Measurements from ENCODE around the gene ZNF584. TPM values are rescaled to one million over a fixed set of nuclear protein-coding genes. Genes with fewer than 3 reads are reported as not detected.
A peak's percentile ranks its signal among the peaks of the same experiment; 100 is the strongest.

ZNF584 gene
- total RNA-seq, 2 donors from 2014 or later, result 8.4 to 18.5 TPM

DNA sequence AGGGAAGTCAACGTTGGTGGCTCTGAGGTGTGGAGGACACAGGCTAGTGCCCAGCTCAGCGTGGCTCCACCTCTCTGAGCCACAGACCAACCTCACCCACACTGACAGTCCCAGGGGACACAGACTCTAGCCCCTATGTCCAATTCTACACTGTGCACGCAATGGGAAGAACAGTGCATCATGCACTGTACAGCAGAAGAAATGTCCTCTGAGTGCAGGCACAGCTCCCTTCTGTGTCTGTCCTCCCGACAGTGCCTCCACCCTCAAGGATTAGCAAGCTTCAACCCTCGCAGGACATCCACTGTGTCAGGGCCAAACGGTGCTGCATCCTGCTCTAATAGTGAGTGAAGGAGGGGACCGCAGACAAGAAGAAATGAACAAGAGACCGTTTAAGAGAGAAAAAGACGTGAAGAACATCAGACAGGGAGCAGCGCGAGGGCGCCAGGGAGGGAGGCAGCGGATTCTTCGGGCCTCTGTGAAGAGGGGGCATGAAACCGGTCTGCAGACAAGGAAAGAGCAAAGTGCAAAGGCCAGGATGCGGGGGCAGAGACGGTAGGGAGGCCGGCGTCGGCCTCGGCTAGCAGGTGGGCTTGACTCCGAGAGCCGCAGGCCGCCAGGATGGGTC, 28.3 kb upstream of the ZNF584 start:
- Mint-ChIP-seq H3K27ac (peak overlapping the region; percentile 83 to 95), H3K4me1 (ENCODE audit: low read depth in 2 of 2) (peaks cover 14 to 17% of the 10 kb centered on the region in 2 donors), H3K4me3 (peak overlapping the region; percentile 91), H3K27me3 (no peaks in the 10 kb centered on the region), H3K36me3 (no peaks in the 10 kb centered on the region), H3K9me3 (no peaks in the 10 kb centered on the region)
- ATAC-seq (no peak), DNase-seq (ENCODE audit: low spot score) (no peak)

DNA sequence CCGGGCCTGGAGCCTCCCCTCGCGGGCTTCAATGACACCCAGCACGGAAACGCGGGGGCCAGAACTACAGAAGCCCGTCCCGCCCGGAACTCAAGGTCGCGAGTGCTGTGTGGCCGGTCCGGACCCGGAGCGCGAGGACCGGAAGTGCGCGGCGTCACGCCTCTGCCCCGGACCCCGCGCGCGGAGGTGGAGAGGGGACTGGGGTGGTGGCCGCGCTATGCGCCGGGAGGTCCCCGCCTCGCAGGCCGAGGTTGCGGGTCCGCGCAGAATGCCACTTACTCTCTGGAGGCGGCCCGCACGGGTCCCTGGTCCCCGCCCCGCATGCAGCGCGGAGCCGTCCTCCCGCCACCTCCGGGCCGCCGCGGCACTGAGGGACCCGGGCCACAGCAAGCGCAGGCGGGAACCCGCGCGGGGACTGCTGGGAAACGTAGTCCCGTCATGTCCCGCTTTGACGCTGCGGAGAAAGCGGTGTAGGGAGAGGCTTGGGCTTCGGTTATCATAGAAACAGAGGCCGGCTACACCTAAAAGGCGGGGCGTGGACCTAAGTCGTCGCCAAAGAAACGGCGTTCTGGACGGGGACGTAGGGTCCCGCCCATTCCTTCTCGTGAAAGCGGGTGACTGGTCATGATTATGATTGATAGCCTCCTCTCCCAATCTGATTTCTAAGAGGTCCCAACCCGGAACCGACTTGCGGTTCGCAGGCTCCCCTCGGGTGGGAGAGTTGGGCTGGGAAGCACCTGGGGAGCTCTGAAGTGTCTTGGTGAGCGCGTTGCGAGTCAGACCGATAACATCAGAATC, 27.6 kb upstream of the ZNF584 start, which contains the start of gene ZNF837:
Gene ZNF837 (minus strand): TSS at position 369 of the 798 bp plus-strand sequence. CDS start 11,698 bp downstream, outside the sequence.
- peak within 1 kb of the TSS; percentile 83 to 95 for H3K27ac Mint-ChIP-seq
- H3K36me3 Mint-ChIP-seq, result no peaks in the 10 kb centered on the region
- H3K4me3 Mint-ChIP-seq, result peak within 1 kb of the TSS; percentile 91
- H3K9me3 Mint-ChIP-seq, result no peaks in the 10 kb centered on the region
- DNase-seq (ENCODE audit: low spot score), result peak; percentile 99
- peak; percentile 92 to 94 for ATAC-seq
- peaks cover 17 to 18% of the 10 kb centered on the region in 2 donors for H3K4me1 Mint-ChIP-seq (ENCODE audit: low read depth in 2 of 2)
- H3K27me3 Mint-ChIP-seq, result no peaks in the 10 kb centered on the region

GRCh38 chr19:58381460-58382212, 26.8 kb upstream of the ZNF584 start:
- Mint-ChIP-seq H3K4me1 (ENCODE audit: low read depth in 2 of 2) (peaks cover 17 to 18% of the 10 kb centered on the region in 2 donors), H3K4me3 (peak overlapping the region; percentile 91), H3K27me3 (no peaks in the 10 kb centered on the region), H3K9me3 (no peaks in the 10 kb centered on the region), H3K27ac (peak overlapping the region; percentile 83 to 95), H3K36me3 (no peaks in the 10 kb centered on the region)
- no peak for DNase-seq (ENCODE audit: low spot score)
- no peak for ATAC-seq

- peaks cover 26 to 30% of the 10 kb centered on the region in 2 donors for H3K4me1 Mint-ChIP-seq (ENCODE audit: low read depth in 2 of 2)
- H3K27me3 Mint-ChIP-seq, result no peaks in the 10 kb centered on the region
- no peak for DNase-seq (ENCODE audit: low spot score)
- H3K36me3 Mint-ChIP-seq, result peaks cover 4% of the 10 kb centered on the region
- no peak overlapping the region for H3K4me3 Mint-ChIP-seq
- no peaks in the 10 kb centered on the region for H3K9me3 Mint-ChIP-seq
- ATAC-seq, result no peak
- peak overlapping the region; percentile 67 to 95 for H3K27ac Mint-ChIP-seq
Measured at GRCh38 chr19:58382997-58383603, 25.3 kb upstream of the ZNF584 start.

DNA sequence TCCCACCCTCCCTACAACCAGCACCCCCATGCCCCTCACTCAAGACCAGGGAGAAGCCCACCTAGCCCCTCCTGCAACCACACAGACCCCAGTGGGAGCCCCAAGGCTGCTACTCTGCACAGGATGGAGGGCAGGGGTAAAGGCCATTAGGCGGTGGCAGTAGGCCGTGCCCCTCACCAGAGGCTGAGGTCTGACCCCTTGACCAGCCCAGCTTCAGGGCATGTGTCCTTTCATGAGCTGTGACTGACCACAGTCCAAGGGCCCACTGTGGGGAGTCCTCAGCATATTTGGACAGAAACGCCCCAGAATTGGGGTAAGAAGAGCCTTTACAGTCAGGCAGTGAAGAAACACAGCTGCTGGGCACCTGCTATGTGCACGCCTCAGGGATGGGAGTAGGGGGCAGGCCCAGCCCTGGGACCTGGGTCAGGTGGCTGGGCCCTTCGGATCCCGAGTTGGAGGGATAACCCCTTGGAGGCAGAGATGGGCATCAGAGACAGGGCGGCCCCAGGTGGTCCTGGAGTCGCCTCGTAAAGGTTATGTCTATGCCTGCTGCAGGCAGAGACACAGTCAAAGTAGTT, 23.0 kb upstream of the ZNF584 start:
- DNase-seq (ENCODE audit: low spot score), result no peak
- Mint-ChIP-seq H3K27me3 (no peaks in the 10 kb centered on the region), H3K36me3 (peaks cover 14% of the 10 kb centered on the region), H3K4me1 (ENCODE audit: low read depth in 2 of 2) (peaks cover 21 to 29% of the 10 kb centered on the region in 2 donors), H3K9me3 (no peaks in the 10 kb centered on the region), H3K27ac (peak overlapping the region; percentile 93 to 95), H3K4me3 (peak overlapping the region; percentile 90)
- no peak for ATAC-seq

DNA sequence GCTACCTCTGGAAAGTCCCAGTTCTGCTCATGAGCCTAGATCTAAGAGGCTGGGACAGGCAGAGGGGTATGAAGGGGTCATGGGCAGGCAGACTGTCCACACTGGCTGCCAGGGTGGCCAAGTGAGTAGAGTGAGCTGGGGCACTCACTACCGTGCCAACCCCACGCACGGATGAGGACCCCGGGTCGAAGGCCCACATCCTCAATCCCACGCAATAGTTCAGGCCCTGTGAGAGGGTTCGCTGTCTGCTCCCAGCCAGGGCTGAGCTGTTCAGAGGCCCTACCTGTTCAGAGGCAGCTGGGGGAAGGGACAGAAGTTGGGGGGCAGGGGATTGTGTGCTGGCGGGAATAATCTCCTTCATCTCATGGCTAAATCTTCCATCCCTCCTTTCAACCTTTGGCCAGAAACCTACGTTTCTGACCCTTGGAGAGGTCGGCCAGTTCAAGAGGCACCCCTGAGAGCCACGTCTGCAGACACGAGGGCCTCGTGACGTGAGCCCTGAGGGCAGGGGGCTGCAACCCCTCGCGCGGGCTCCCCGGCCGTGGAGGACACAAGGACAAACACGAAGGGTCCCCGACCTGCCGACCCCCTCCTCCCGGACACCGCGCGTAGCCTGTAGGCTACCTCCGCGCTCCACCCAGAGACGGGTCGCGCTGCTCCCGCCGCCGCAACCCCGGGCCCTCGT, 22.4 kb upstream of the ZNF584 start:
- H3K27ac Mint-ChIP-seq, result peak overlapping the region; percentile 93 to 95
- peaks cover 25 to 32% of the 10 kb centered on the region in 2 donors for H3K4me1 Mint-ChIP-seq (ENCODE audit: low read depth in 2 of 2)
- no peaks in the 10 kb centered on the region for H3K9me3 Mint-ChIP-seq
- H3K4me3 Mint-ChIP-seq, result peak overlapping the region; percentile 90
- DNase-seq (ENCODE audit: low spot score) (no peak), ATAC-seq (peak; percentile 0 to 12)
- peaks cover 14% of the 10 kb centered on the region for H3K36me3 Mint-ChIP-seq
- no peaks in the 10 kb centered on the region for H3K27me3 Mint-ChIP-seq

DNA sequence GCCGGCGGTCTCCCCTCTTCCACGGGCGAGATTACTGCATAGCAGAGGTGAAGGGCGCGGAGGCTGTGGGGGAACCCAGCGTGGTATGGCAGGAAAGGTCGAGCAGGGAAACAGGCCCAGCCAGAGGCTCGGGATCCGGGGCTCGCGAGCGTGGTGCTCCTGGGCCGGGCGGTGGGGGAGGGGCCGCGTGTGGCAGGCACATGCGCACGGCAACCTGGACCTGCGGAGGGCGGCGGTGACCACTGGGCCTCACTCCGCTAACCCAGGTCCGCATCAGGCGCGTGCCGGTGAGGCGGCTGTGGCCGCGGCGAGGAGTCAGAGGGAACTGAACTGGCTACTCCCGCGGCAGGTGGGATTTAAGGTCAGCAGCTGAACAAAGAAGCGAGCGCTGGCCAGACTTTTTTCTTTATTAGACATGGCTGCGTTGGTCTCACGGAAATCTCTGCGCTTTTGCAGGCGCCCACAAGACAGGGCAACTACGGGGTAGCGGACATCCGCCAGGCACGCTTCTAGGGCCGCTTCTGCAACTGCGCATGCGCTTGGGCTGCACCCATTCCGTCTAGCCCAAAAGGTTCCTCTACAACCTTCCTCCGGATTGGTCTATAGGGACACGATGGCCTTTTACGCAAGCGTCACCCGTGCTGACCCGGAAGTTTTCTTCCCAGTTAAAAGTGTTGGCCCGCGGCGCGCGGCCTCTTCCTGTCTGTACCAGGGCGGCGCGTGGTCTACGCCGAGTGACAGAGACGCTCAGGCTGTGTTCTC, 21.7 kb upstream of the ZNF584 start, which contains the start of gene RPS5:
Gene RPS5 (plus strand): TSS at position 694 of the 762 bp plus-strand sequence. CDS start 869 bp downstream, outside the sequence.
- Mint-ChIP-seq H3K27ac (peak within 1 kb of the TSS; percentile 93 to 95), H3K36me3 (peaks cover 14% of the 10 kb centered on the region), H3K27me3 (no peaks in the 10 kb centered on the region), H3K4me1 (ENCODE audit: low read depth in 2 of 2) (peaks cover 25 to 33% of the 10 kb centered on the region in 2 donors), H3K4me3 (peak within 1 kb of the TSS; percentile 90), H3K9me3 (no peaks in the 10 kb centered on the region)
- ATAC-seq (peak; percentile 95 to 97), DNase-seq (ENCODE audit: low spot score) (peak; percentile 97)

DNA sequence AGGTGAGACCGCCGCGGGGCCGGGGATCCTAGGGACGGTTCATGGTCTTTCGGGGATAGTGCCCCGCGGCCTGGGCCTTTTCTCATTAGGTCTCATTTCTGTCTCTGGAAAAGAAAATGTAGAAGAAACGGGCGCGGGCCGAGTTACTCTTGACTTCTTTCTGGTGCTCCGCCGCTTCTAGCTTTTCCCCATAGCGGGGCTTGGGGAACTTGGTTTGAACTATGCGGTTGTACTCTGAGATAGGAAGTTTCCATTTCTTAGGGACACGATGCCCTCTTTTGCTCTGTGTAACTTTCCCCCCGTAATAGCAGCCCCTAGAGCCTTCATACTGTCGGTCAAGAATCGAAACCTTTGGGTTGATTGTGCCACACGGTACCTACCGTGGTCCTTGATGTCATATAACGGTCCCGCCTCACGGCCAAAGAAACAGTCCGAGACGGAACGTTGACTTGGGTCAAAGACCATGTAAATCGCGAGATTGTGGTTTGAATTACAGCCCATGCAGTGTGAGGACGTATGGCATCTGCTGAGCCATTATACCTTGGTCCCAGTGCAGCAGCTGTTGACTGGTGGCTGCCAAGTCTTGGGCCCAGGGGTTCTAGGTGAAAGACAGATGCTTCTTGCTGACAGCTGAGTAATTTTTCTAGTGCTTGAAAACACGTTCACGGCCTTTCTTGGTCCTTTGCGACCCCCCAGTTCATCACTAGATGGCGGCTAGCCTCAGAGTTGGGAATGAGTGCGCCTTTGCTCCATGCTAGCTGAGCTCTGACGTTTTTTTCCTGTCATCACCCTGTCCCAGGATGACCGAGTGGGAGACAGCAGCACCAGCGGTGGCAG, 20.9 kb upstream of the ZNF584 start:
- H3K4me3 Mint-ChIP-seq, result peak overlapping the region; percentile 90
- H3K27me3 Mint-ChIP-seq, result no peaks in the 10 kb centered on the region
- H3K9me3 Mint-ChIP-seq, result no peaks in the 10 kb centered on the region
- DNase-seq (ENCODE audit: low spot score) (no peak), ATAC-seq (no peak)
- peaks cover 21 to 28% of the 10 kb centered on the region in 2 donors for H3K4me1 Mint-ChIP-seq (ENCODE audit: low read depth in 2 of 2)
- peak overlapping the region; percentile 93 to 95 for H3K27ac Mint-ChIP-seq
- peaks cover 14% of the 10 kb centered on the region for H3K36me3 Mint-ChIP-seq

DNA sequence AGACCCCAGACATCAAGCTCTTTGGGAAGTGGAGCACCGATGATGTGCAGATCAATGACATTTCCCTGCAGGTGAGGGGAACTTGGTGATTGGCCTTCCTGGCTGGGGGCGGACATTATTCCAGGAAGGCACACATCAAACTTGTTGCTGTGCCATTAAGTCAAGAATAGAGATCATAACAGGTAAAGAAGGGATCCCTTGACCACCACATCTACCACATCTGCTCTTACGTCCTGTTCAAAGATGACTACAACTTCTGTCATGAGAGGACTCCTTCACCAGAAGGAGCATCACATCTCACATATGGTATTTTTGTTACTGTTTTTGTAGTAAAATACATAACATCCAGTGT, 20.3 kb upstream of the ZNF584 start:
- H3K36me3 Mint-ChIP-seq, result peaks cover 14% of the 10 kb centered on the region
- DNase-seq (ENCODE audit: low spot score) (no peak), ATAC-seq (no peak)
- H3K4me3 Mint-ChIP-seq, result peak overlapping the region; percentile 90
- peaks cover 24 to 28% of the 10 kb centered on the region in 2 donors for H3K4me1 Mint-ChIP-seq (ENCODE audit: low read depth in 2 of 2)
- H3K9me3 Mint-ChIP-seq, result no peaks in the 10 kb centered on the region
- H3K27ac Mint-ChIP-seq, result peak overlapping the region; percentile 93 to 95
- H3K27me3 Mint-ChIP-seq, result no peaks in the 10 kb centered on the region

- ATAC-seq (no peak), DNase-seq (ENCODE audit: low spot score) (no peak)
- Mint-ChIP-seq H3K27ac (no peak overlapping the region), H3K4me3 (no peak overlapping the region), H3K9me3 (no peaks in the 10 kb centered on the region), H3K4me1 (ENCODE audit: low read depth in 2 of 2) (peaks cover 15 to 20% of the 10 kb centered on the region in 2 donors), H3K36me3 (peaks cover 24% of the 10 kb centered on the region), H3K27me3 (peaks cover 0 to 2% of the 10 kb centered on the region in 2 donors)
Measured at GRCh38 chr19:58392945-58393724, 15.3 kb upstream of the ZNF584 start.

DNA sequence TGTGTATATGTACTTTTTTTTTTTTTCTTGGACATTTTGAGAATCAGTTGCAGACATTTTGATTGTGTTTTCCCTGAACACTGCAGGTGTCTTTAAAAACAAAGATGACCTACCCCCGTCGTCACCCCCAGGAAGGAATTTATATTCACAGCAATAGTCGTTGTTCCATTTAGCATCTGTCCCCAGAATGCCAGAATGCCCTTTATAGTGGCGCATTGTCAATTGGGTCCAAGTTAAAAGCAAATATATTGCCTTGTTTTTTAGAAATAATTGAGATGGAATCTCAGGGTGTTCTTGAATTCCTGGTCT, 14.8 kb upstream of the ZNF584 start:
- DNase-seq (ENCODE audit: low spot score) (no peak), ATAC-seq (no peak)
- Mint-ChIP-seq H3K27ac (no peak overlapping the region), H3K4me3 (no peak overlapping the region), H3K4me1 (ENCODE audit: low read depth in 2 of 2) (peaks cover 13 to 19% of the 10 kb centered on the region in 2 donors), H3K36me3 (peaks cover 21% of the 10 kb centered on the region), H3K27me3 (peaks cover 0 to 2% of the 10 kb centered on the region in 2 donors), H3K9me3 (no peaks in the 10 kb centered on the region)

All from natural killer cell treated with Interleukin-12 subunit alpha and Interleukin-12 subunit beta and Interleukin-15 and Interleukin-18, amount 100 ng/mL, for 72 hours (primary cell).